CD8-positive, alpha-beta memory T cell (primary cell): ENCODE results near the gene PCGF1. TPM values are rescaled to one million over a fixed set of nuclear protein-coding genes. Genes with fewer than 3 reads are reported as not detected.

Source experiments
- CTCF ChIA-PET: fragments of 350-600 bp; sonication (Branson Sonifier 250); formaldehyde crosslinking; loops from one replicate; lab custom pipeline; 2021; ENCODE audit warnings: antibody characterized with exemption; lab: Charles Lee
- POLR2A ChIA-PET: fragments of 350-600 bp; sonication (Branson Sonifier 250); formaldehyde crosslinking; loops from one replicate; lab custom pipeline; 2021; ENCODE audit warnings: antibody characterized with exemption; lab: Charles Lee
- DNase-seq, 5 donors: peaks; one replicate each; pipeline versions ENCODE4 v3.0.0 to v3.0.0-alpha.2; 2020 to 2022; ENCODE audit warnings: mixed read lengths in 1 of 5
- H3K27ac ChIP-seq: one replicate; pipeline ENCODE4 v1.7.0; 2013; ENCODE audit warnings: low read depth, mild to moderate bottlenecking, low read length, moderate library complexity
- H3K27me3 ChIP-seq: 2 replicates; pipeline ENCODE4 v1.7.0; 2013; ENCODE audit warnings: low read length, mild to moderate bottlenecking; ENCODE audit not compliant: insufficient read depth, poor library complexity, severe bottlenecking
- H3K36me3 ChIP-seq: 2 replicates; pipeline ENCODE4 v1.7.0; 2013; ENCODE audit warnings: mild to moderate bottlenecking, low read length, moderate library complexity; ENCODE audit not compliant: insufficient read depth
- H3K4me1 ChIP-seq: 2 replicates; pipeline ENCODE4 v1.7.0; 2013; ENCODE audit warnings: mild to moderate bottlenecking, low read length, moderate library complexity; ENCODE audit not compliant: insufficient read depth
- H3K4me3 ChIP-seq: 2 replicates; pipeline ENCODE4 v1.7.0; 2013; ENCODE audit warnings: mild to moderate bottlenecking, low read length
- H3K9me3 ChIP-seq: 2 replicates; pipeline ENCODE4 v1.7.0; 2013; ENCODE audit warnings: mild to moderate bottlenecking, low read length
- H3K27ac Mint-ChIP-seq, 8 donors: one replicate each; pipeline ENCODE4 v1.8.0; 2020 to 2021; ENCODE audit warnings: mixed read lengths in 8 of 8, mild to moderate bottlenecking in 6 of 8, inconsistent platforms in 3 of 8, moderate library complexity in 3 of 8
- H3K27me3 Mint-ChIP-seq, 2 donors: one replicate each; pipeline ENCODE4 v1.8.0; 2020 to 2021; ENCODE audit warnings: mixed read lengths in 2 of 2, mild to moderate bottlenecking in 1 of 2, moderate library complexity in 1 of 2
- H3K36me3 Mint-ChIP-seq, 3 donors: one replicate each; pipeline ENCODE4 v1.8.0; 2020 to 2021; ENCODE audit warnings: mixed read lengths in 3 of 3, inconsistent platforms in 1 of 3, mild to moderate bottlenecking in 1 of 3
- H3K4me1 Mint-ChIP-seq, 3 donors: one replicate each; pipeline ENCODE4 v1.8.0; 2020 to 2021; ENCODE audit warnings: mixed read lengths in 3 of 3, inconsistent platforms in 1 of 3, mild to moderate bottlenecking in 1 of 3
- H3K4me3 Mint-ChIP-seq, 7 donors: one replicate each; pipeline ENCODE4 v1.8.0; 2020 to 2021; ENCODE audit warnings: mixed read lengths in 7 of 7, mild to moderate bottlenecking in 6 of 7, moderate library complexity in 4 of 7, inconsistent platforms in 2 of 7
- H3K9me3 Mint-ChIP-seq, 5 donors: one replicate each; pipeline ENCODE4 v1.8.0; 2020 to 2022; ENCODE audit warnings: mixed read lengths in 5 of 5, mild to moderate bottlenecking in 3 of 5, moderate library complexity in 2 of 5, inconsistent platforms in 1 of 5
- polyA plus RNA-seq: library from polyadenylated mRNA; unstranded; fragments of 300-500 nt; fragmentation: Illumina TruSeq; gene quantifications from one replicate; pipeline ENCODE4 v1.2.3, GENCODE V29; 2021
- total RNA-seq, 2 experiments: library from RNA; stranded (reverse); gene quantifications; one replicate each; pipeline ENCODE4 v1.2.3, GENCODE V29; 2021

The PCGF1 gene
- total and polyA plus RNA-seq, 3 experiments from 2014 or later, result 17.2 to 38.7 (median 29.6) TPM

GRCh38 chr2:74503506-74504475, 3.7 kb downstream of the PCGF1 start:
- Histone ChIP-seq H3K4me3 (peak overlapping the region; percentile 50), H3K36me3 (peaks cover 9% of the 10 kb centered on the region), H3K4me1 (peaks cover 46% of the 10 kb centered on the region), H3K27ac (peak overlapping the region; percentile 64), H3K9me3 (no peaks in the 10 kb centered on the region), H3K27me3 (peaks cover 15% of the 10 kb centered on the region)
- ChIA-PET POLR2A (interaction anchor here (0.9 to 2.4 kb wide), 5 partner anchors 9 to 31 kb away, joined by 3 to 7 read pairs (median 3); partner anchors contain the start of genes AUP1, DQX1, HTRA2 and MRPL53), CTCF (interaction anchor here (0.9 to 2.1 kb wide), 5 partner anchors 17 to 28 kb away, joined by 3 to 10 read pairs (median 5); partner anchors contain the start of genes AUP1, CCDC142, HTRA2 and TTC31)
- DNase-seq, result no peak
- peaks cover 0 to 4% (median 0%) of the 10 kb centered on the region in 5 donors for H3K9me3 Mint-ChIP-seq
- H3K4me1 Mint-ChIP-seq, result peaks cover 49 to 79% (median 67%) of the 10 kb centered on the region in 3 donors
- peaks cover 10 to 33% (median 24%) of the 10 kb centered on the region in 3 donors for H3K36me3 Mint-ChIP-seq
- peaks cover 39 to 69% of the 10 kb centered on the region in 2 donors for H3K27me3 Mint-ChIP-seq
- peak overlapping the region; percentile 72 to 80 (median 76) for H3K4me3 Mint-ChIP-seq
- peak overlapping the region in 1 of 8 donors; percentile 57 for H3K27ac Mint-ChIP-seq

DNA sequence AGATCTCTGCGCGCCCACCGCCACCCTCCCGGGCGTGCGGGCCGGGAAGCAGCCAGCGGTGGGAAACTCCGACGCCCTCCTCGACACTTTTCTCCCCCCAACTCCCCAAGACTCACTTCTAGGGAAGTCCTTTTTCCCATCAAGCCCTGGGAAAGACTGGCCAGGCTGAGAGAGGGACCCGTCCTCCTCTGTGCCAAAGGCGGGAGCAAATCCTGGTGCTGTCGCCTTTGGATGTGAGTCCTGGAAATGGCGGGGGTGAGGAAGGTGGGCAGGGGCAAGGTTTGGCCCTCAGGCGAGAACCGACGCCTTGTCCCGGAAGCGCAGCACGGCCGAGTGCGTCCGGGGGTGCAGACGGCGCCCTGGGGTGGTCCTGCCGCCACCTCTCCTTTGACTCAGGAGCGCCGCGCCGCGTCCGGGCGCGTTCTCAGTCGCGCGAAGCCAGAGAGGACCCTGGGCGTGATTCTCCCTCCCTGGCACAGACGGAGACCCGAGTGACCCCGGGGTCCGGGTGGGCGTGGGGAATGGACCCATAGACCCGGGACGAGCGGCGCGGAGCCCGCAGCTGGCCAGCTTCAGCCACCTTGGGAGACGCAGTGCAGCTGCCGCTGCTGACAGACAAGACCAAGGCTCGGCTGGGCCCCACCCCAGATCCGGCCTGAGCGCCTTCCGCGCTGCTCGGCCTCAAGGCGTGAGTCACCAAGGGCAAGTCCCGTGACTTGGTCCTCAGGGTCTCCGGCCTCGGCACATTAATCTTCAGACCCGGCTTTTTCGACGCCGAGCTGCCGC, 4.6 kb downstream of the PCGF1 start:
- peaks cover 20% of the 10 kb centered on the region for H3K27me3 ChIP-seq
- H3K36me3 Mint-ChIP-seq, result peaks cover 9 to 36% (median 24%) of the 10 kb centered on the region in 3 donors

DNA sequence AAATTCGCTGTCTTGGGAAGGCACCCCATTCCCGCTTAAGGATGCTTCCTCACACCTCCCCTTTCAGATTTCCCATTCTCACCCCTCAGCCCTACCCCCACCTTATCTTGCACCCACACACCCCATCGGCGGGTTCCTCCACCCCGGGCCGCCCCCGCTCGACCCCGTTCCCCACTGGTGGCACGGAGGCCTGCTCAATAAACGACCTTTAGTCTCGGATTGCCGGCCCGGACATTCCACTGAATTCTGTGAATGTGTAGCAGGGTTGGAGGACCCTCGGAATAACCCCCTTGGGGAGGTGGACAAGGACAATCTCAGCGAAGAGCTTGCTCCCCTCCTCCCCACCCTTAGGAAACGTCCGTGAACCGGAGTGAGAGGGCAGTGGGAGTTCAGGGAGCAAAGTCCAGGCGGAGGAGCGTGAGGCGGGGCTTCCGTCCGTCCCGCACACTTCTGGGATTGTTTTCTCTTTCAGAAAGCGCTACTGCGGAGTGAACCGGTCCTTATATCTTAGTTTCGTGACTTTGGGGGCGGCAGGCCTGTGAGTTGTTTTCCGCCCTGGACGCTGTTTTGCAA, 5.3 kb downstream of the PCGF1 start:
- Mint-ChIP-seq H3K27ac (peak overlapping the region in 3 of 8 donors; percentile 10 to 90 (median 57)), H3K4me1 (peaks cover 51 to 78% (median 60%) of the 10 kb centered on the region in 3 donors), H3K27me3 (peaks cover 41 to 75% of the 10 kb centered on the region in 2 donors), H3K36me3 (peaks cover 7 to 31% (median 21%) of the 10 kb centered on the region in 3 donors), H3K9me3 (peaks cover 0 to 2% (median 0%) of the 10 kb centered on the region in 5 donors), H3K4me3 (peak overlapping the region; percentile 67 to 80 (median 76))
- no peak for DNase-seq
- Histone ChIP-seq H3K27me3 (peaks cover 20% of the 10 kb centered on the region), H3K36me3 (peaks cover 9% of the 10 kb centered on the region), H3K9me3 (no peaks in the 10 kb centered on the region), H3K4me3 (peak overlapping the region; percentile 50), H3K27ac (peak overlapping the region; percentile 64), H3K4me1 (peaks cover 50% of the 10 kb centered on the region)
- POLR2A ChIA-PET, result no interaction called here
- CTCF ChIA-PET, result no interaction called here

More for the DNA sequence above, 4.6 kb downstream of the PCGF1 start:
- Histone ChIP-seq H3K27ac (peak overlapping the region; percentile 64), H3K4me3 (peak overlapping the region; percentile 50), H3K4me1 (peaks cover 47% of the 10 kb centered on the region), H3K9me3 (no peaks in the 10 kb centered on the region), H3K36me3 (peaks cover 9% of the 10 kb centered on the region)
- Mint-ChIP-seq H3K27me3 (peaks cover 45 to 75% of the 10 kb centered on the region in 2 donors), H3K4me3 (peak overlapping the region; percentile 67 to 80 (median 76)), H3K4me1 (peaks cover 50 to 79% (median 65%) of the 10 kb centered on the region in 3 donors), H3K9me3 (peaks cover 0 to 4% (median 0%) of the 10 kb centered on the region in 5 donors), H3K27ac (peak overlapping the region in 4 of 8 donors; percentile 5 to 66 (median 43))
- ChIA-PET CTCF (interaction anchor here (0.9 to 2.1 kb wide), 5 partner anchors 16 to 29 kb away, joined by 3 to 10 read pairs (median 5); partner anchors contain the start of genes AUP1, CCDC142, HTRA2 and TTC31), POLR2A (interaction anchor here (0.5 to 2.4 kb wide), 4 partner anchors 10 to 32 kb away, joined by 3 to 7 read pairs (median 4); partner anchors contain the start of gene DQX1)
- DNase-seq, result peak in 1 of 5 donors; percentile 14

- H3K9me3 Mint-ChIP-seq, result peaks cover 0 to 2% (median 0%) of the 10 kb centered on the region in 5 donors
- peak overlapping the region in 1 of 8 donors; percentile 57 for H3K27ac Mint-ChIP-seq
- Histone ChIP-seq H3K9me3 (no peaks in the 10 kb centered on the region), H3K36me3 (peaks cover 9% of the 10 kb centered on the region), H3K27me3 (peaks cover 20% of the 10 kb centered on the region), H3K4me1 (peaks cover 43% of the 10 kb centered on the region), H3K4me3 (no peak overlapping the region), H3K27ac (no peak overlapping the region)
- CTCF ChIA-PET, result interaction anchor here (0.6 to 1.5 kb wide), 3 partner anchors 9 to 16 kb away, joined by 3 to 5 read pairs (median 3); partner anchors contain the start of gene TLX2
- peaks cover 44 to 70% (median 53%) of the 10 kb centered on the region in 3 donors for H3K4me1 Mint-ChIP-seq
- peaks cover 4 to 24% (median 19%) of the 10 kb centered on the region in 3 donors for H3K36me3 Mint-ChIP-seq
- POLR2A ChIA-PET, result interaction anchor here (0.6 kb wide), 2 partner anchors 26 to 28 kb away, joined by 4 read pairs; partner anchors contain the start of gene HTRA2
- H3K4me3 Mint-ChIP-seq, result peak overlapping the region in 6 of 7 donors; percentile 67 to 77 (median 74)
- peaks cover 40 to 71% of the 10 kb centered on the region in 2 donors for H3K27me3 Mint-ChIP-seq
- no peak for DNase-seq
These were observed 6.0 kb downstream of the PCGF1 start for GRCh38 chr2:74501335-74502071.

GRCh38 chr2:74500578-74500946, 6.9 kb downstream of the PCGF1 start:
- CTCF ChIA-PET, result interaction anchor here (1.2 to 1.8 kb wide), 6 partner anchors 10 to 87 kb away, joined by 3 to 7 read pairs (median 4); partner anchors contain the start of genes CCDC142, TLX2 and TTC31
- POLR2A ChIA-PET, result interaction anchor here (0.6 kb wide), 1 partner anchor 12 kb away, joined by 3 read pairs; no protein-coding TSS in a partner anchor
- peaks cover 40 to 63% (median 47%) of the 10 kb centered on the region in 3 donors for H3K4me1 Mint-ChIP-seq
- H3K9me3 Mint-ChIP-seq, result peaks cover 0 to 2% (median 0%) of the 10 kb centered on the region in 5 donors
- H3K4me1 ChIP-seq, result peaks cover 35% of the 10 kb centered on the region
- no peak overlapping the region for H3K4me3 ChIP-seq
- peak overlapping the region in 1 of 8 donors; percentile 36 for H3K27ac Mint-ChIP-seq
- H3K27ac ChIP-seq, result no peak overlapping the region
- no peaks in the 10 kb centered on the region for H3K9me3 ChIP-seq
- peaks cover 20% of the 10 kb centered on the region for H3K27me3 ChIP-seq
- no peak for DNase-seq
- H3K36me3 ChIP-seq, result peaks cover 9% of the 10 kb centered on the region
- H3K36me3 Mint-ChIP-seq, result peaks cover 3 to 19% (median 13%) of the 10 kb centered on the region in 3 donors
- peak overlapping the region in 3 of 7 donors; percentile 18 to 72 (median 26) for H3K4me3 Mint-ChIP-seq
- peaks cover 40 to 66% of the 10 kb centered on the region in 2 donors for H3K27me3 Mint-ChIP-seq

GRCh38 chr2:74499940-74500577, 7.4 kb downstream of the PCGF1 start:
- H3K27me3 ChIP-seq, result peaks cover 20% of the 10 kb centered on the region
- ChIA-PET CTCF (interaction anchor here (1.2 to 1.8 kb wide), 6 partner anchors 10 to 87 kb away, joined by 3 to 7 read pairs (median 4); partner anchors contain the start of genes CCDC142, TLX2 and TTC31), POLR2A (interaction anchor here (0.6 kb wide), 1 partner anchor 11 kb away, joined by 3 read pairs; no protein-coding TSS in a partner anchor)
- no peak overlapping the region for H3K27ac ChIP-seq
- no peaks in the 10 kb centered on the region for H3K9me3 ChIP-seq
- H3K9me3 Mint-ChIP-seq, result peaks cover 0 to 2% (median 0%) of the 10 kb centered on the region in 5 donors
- DNase-seq, result no peak
- H3K27ac Mint-ChIP-seq, result peak overlapping the region in 1 of 8 donors; percentile 36
- H3K36me3 Mint-ChIP-seq, result peaks cover 3 to 14% (median 8%) of the 10 kb centered on the region in 3 donors
- peaks cover 36 to 58% (median 42%) of the 10 kb centered on the region in 3 donors for H3K4me1 Mint-ChIP-seq
- H3K27me3 Mint-ChIP-seq, result peaks cover 38 to 61% of the 10 kb centered on the region in 2 donors
- H3K4me1 ChIP-seq, result peaks cover 33% of the 10 kb centered on the region
- peaks cover 5% of the 10 kb centered on the region for H3K36me3 ChIP-seq
- peak overlapping the region; percentile 26 to 90 (median 32) for H3K4me3 Mint-ChIP-seq
- no peak overlapping the region for H3K4me3 ChIP-seq
